Mesenteric fat pad (tissue), 1 donor: ENCODE results near the gene SERPINB10. TPM values are rescaled to one million over a fixed set of nuclear protein-coding genes. Genes with fewer than 3 reads are reported as not detected.
"Not testable (repeated sequence)": the region's sequence is repeated elsewhere in the genome, so short reads cannot be mapped to it uniquely, and the experiment has no call there.

Experiments
- DNase-seq: peaks from one replicate; pipeline ENCODE4 v3.0.0-alpha.2; 2020; ENCODE audit warnings: low spot score
- total RNA-seq: library from RNA; stranded (reverse); fragmentation: NEBNext Ultra II Directional; extraction: Animal tissue kit (Norgen Biotek cat#: 25700); gene quantifications from one replicate; pipeline ENCODE4 v1.2.1, GENCODE V29; 2021
- donor health status: DM: yes; HTN: yes; CAD: no.

The SERPINB10 gene
- total RNA-seq, 1 donor from 2014 or later, result not detected

DNA sequence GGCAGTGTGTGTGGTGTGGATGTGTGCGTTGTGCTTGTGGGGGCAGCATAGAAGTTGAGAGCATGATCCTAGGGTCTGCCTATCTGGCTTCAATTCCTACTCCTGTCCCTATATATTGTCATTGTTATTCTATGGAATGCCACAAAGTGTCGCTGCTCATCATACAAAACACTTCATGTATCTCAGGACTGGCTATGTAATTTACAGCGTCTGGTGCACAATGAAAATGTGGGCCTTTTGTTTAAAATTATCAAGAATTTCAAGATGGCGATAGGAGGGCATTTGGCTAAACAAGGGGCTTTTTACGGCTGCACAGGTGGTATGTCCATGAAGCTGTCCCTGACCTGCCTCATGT, 16.8 kb upstream of the SERPINB10 start:
- no peak for DNase-seq

DNA sequence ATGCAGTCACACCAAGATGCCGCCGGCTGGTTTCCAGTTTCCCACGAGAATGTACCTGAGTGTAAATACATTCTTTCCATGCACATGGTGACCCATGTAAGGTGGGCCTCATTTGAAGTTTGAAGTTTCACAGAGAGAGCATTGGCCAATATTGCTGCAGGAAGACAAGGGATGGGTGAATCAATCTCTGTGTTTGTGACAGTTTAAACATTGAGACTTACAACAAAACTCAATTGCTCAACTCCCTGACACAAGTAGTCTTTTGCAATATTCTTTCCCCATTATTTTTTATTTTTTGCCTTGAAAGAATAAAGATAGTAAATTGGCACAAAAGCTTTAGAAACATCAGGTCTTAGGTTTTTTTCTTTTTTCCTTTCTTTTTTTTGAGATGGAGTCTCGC, 15.2 kb upstream of the SERPINB10 start:
- DNase-seq, result no peak

DNA sequence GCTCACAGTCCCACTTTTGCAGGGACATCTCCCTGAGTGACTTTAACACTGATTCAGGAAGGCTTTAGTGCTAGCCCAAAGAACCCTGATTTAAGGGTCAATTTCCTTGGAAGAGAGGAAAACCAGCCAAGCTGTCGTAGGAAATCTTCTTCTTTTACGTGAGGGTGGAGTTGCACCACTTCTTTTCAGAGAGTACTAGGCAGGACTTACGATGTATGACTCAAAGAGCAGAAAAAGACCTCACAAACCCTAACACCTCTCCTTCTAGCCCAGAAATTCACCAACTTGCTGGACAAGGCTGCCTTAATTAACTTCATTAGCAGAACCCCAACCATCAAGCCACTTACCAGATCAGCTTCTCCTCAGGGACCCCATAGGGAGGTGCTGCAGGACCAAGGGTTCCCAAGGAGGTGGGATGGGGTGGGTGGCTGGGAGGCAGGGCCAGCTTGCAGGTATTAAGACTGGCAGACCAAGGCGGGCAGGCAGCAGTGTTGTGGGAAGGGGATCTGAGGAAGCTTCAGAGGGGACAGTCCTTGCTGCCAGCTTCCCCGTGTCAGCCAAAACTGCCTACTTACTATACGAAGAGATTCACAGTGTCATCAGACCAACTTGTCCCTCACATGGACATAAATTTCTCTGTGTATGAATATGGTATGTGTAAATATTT, 13.5 kb upstream of the SERPINB10 start:
- DNase-seq, result no peak

DNA sequence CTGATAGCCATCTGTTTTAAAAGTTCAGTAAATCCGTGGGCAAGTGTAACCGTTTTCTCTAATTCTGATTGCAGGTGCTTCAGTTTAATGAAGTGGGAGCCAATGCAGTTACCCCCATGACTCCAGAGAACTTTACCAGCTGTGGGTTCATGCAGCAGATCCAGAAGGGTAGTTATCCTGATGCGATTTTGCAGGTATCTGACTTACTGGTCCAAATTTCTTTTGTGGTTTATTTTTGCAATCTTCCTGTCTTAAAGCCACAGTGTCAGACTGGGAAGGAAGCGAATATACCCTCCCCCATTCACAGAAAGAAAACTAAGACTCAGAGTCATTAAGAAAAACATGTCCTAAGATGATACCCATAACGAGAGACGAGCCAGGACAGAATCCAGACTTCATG, 12.6 kb upstream of the SERPINB10 start:
- no peak for DNase-seq

DNA sequence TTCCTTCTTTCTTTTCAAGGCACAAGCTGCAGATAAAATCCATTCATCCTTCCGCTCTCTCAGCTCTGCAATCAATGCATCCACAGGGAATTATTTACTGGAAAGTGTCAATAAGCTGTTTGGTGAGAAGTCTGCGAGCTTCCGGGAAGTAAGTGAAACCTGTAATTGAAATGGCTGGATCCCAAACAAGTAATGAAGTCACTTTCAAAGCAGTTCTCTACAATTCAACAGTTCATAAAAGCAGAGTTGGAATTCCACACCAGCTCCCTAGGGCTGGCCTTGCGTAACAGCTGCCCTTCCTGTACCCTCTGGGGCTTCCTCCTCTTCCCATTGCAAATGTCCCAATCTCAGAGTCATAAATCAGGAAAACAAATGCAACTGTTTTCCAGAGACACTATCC, 10.7 kb upstream of the SERPINB10 start:
- DNase-seq, result no peak

DNA sequence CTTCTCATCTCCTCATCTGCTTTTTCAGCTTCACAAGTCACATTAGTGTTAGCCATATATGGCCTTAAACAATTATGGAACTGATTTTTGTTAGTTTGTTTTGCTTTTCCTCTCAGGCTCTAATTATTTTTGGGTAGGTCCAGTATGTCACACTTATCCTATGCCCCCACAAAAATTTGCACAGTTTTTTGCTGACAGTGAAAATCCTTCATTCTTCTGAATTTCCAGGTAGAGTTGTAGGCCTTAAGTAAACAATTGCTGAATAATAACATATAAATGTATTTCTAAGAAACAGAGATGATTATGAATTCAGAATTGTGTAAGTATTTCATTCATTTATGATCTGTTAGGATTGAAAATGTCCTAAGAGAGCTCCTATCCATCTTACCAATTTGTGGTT, 8.6 kb upstream of the SERPINB10 start:
- no peak for DNase-seq

DNA sequence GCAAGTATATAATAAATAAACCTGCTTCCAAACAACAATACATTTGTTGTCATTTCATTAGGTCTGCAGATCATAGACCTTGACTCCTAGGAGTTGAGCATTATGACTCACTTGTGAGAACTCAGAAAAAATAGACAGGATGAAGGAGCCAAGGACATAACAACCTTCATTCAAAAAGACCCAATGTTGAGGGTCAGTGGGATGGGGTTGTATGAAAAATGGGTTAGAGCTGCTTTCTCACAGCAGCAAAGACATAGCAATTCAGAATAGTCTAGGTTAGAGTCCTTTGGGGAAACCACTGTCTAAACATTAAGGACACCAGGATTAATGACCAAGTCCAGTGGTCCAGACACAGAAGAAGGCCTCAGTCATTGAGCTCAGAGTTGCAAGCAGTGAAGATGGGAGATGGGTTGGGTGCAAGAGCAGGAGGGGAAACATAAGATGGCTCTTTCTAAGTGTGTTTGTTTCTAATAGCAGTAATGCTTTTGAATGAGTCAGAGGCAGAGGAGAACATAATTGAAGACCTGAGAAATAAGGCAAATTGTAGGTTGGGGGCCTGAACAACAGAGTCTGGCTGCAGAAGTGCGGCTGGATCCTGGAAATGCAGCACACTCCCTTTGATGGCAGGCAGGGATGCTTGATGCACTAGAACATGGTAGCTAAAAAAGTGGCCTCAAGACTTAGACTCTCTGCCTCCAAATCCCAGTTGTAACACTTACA, 3.7 kb upstream of the SERPINB10 start:
- no peak for DNase-seq

DNA sequence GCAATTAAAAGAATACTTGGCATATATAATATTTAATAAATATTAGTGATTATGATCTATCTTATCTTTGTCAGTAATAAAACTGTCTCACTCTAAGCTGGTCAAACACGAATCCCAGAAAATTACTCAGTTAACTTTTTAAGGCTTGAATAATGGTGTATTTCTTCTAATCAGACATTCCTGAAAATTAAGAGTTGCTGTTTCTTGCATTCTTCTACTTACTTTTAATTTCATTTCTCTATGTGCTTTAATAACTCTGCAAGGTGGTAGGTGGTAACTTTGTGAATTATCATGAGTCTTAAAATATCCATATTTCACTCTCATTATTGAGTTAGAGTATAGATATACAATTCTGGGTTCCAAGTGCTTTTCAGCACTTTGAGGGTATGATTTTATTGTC, 3.1 kb upstream of the SERPINB10 start:
- DNase-seq, result no peak

DNA sequence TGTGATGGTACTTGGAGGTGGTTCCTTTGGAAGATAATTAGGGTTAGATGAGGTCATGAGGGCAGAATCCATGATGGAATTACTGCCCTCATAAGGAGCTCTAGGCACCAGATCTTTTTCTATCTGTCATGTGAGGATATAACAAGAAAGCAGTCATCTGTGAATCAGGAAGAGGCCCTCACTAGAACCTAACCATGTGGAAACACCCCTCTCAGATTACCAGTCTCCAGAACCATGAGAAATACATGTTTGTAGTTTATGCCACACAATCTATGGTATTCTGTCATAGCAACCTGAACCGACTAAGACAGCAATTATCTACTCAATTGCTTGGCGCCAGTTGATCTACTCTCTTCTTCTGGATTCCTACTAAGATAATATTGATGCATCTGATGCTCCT, 2.4 kb upstream of the SERPINB10 start:
- DNase-seq, result no peak

DNA sequence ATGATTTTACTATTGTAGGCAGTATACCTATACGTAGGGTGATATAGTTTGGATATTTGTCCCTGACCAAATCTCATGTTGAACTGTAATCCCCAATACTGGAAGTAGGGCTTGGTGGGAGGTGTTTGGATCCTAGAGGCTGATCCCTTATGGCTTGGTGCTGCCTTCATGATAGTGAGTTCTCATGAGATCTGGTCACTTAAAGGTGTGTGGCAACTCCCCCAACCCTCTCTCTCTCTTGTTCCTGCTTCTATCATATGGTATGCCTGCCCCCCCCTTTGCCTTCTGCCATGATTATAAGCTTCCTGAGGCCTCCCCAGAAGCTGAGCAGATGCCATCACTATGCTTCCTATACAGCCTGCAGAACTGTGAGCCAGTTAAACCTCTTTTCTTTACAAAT, 1.7 kb upstream of the SERPINB10 start:
- DNase-seq, result no peak

DNA sequence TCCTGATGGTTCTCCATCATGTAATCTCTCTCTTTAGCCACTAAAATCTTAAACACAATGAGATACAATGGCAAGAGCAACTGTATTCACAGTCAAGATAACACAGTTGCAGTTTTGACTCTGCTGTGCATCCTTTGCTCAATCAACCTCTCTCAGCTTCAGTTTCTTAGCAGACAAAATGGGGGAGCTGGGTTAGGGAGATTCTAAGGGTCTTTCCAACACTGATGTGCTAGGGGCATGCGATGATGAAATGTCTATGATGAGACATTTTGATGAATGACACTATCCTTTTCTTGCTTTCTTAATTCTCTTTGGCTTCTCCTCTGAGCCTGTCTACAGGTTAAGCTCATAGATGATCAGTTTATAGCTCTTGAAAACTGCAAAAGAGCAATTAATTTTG, 1.1 kb downstream of the SERPINB10 start:
- DNase-seq, result no peak

DNA sequence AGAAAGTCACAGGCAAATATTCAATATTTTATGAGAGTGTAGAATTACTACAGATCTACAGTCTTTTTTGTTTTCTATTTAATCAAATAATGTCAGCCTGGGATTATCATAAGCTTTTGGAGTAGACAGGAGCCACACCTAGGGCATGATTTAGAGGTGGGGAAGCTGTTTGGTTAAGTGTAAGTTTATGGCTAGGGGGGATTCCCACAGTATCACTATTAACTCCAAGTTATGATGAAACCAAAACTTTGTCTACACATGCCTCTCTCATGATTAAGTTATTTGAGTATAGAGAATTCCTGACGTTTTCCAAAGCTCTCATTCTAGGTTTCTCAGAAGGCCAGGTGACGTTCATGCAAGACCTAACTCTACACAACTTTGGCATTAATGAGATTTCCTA, 2.1 kb downstream of the SERPINB10 start:
- no peak for DNase-seq

DNA sequence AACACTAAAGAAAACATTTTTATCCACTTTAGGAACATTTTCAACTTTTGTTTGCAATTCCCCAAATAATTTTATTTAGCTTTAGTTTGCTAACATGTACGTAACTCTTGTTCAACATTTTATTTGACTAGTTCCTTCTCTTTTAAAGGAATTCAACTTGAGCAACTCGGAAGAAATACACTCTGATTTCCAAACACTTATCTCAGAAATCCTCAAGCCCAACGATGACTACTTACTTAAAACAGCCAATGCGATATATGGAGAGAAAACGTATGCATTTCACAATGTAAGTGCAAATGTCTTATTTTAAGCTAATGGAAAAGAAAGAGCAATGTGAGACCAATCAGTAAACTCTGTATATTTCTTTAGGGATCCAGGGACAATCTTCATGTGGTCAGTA, 10.1 kb downstream of the SERPINB10 start:
- DNase-seq, result no peak

DNA sequence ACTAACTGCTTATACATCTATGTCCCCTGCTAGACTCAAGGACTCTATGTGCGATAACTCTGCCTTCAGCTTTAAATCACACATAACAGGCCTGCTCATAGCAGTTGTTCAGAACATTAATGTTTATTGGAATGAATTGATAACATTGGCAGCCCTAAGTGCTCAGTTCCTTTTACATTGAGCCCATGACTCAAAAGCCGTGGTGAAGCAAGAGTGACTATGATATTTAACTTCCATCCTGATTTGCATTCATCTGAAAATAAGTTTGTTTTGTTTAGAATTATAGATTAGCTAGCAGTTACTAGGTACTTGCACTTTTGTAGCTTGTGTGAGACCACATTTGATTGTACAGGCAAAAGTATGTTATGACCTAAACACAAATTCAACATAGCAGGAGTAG, 14.3 kb downstream of the SERPINB10 start:
- no peak for DNase-seq

DNA sequence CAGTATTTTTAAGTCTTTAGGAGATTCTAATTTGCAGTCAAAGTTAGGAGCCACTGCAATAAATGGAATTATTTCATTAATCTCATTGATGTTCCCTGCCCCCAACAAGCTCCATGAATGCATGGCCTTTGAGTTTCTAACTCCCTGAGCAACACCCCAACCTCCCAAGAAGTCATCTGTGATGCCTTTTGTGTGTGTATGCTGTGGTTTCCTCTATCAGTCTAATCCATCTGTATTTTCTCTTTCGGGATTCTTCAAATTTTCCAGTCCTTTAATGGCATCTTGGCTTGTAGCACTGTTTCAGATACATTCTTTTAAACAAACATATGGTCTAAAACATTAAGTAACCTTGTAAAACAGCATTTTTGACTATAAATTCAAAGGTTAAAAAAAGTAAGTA, 16.8 kb downstream of the SERPINB10 start:
- no peak for DNase-seq

DNA sequence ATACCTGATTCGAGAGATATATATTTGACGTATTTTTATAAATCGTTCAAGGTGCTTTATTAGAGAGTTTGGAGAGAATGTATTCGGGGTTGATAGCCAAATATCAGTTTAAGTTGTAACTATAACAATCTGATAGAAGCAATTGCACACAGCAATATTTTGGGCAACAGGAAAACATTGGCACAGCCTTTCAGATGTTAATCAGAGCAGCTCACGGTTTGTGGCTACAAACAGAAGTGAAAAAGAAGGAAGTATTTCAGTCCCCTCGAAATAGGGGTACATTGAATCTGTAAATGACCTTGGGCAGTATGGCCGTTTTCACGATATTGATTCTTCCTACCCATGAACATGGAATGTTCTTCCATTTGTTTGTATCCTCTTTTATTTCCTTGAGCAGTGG, 20.6 kb downstream of the SERPINB10 start:
- DNase-seq, result no peak

DNA sequence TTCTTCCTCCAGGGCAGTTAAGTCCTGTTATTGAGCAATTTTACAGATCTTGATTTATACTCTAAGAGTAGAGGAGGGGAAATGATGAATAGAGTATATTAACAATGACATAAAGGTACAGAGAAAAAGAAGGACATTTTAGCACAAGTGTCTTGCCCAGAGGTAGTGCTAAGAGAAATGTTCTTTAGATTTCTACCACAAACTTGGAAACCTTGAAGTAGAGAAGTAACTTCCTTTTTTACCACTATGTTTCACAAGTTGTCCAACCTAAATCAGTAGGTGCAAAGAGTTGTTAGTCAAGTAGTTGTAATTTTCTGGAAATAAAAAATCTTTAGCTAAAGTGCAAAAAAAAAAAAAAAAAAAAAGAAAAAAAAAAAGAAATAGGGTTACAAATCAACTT, 21.6 kb downstream of the SERPINB10 start:
- not testable (repeated sequence) for DNase-seq

DNA sequence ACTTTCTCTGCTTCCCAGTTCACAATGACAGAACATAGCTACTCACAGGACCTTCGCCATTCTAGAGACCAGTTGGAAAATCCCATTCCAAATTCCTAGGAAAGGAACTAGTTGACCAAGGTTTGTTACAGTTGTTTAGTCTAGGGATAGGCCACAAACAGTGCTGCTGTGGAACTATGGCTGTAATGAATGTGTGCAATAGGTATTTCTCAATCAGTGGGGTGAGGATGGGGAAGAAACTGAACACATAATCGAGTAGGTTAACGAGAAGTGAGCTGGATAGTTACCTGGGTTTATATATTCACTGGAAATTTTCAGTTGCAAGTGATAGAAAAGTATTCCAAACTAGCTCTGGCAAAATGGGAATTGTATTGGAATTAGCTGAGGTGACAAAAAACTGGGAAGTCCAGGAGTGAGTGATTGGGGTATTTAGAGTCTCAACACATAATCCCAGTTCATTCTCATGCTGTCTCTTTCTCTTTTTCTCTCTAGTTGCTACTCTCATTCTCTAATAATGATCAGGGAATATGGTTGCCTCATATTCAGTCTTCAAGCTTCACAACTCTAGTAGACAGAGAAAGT, 23.1 kb downstream of the SERPINB10 start:
- DNase-seq, result no peak

DNA sequence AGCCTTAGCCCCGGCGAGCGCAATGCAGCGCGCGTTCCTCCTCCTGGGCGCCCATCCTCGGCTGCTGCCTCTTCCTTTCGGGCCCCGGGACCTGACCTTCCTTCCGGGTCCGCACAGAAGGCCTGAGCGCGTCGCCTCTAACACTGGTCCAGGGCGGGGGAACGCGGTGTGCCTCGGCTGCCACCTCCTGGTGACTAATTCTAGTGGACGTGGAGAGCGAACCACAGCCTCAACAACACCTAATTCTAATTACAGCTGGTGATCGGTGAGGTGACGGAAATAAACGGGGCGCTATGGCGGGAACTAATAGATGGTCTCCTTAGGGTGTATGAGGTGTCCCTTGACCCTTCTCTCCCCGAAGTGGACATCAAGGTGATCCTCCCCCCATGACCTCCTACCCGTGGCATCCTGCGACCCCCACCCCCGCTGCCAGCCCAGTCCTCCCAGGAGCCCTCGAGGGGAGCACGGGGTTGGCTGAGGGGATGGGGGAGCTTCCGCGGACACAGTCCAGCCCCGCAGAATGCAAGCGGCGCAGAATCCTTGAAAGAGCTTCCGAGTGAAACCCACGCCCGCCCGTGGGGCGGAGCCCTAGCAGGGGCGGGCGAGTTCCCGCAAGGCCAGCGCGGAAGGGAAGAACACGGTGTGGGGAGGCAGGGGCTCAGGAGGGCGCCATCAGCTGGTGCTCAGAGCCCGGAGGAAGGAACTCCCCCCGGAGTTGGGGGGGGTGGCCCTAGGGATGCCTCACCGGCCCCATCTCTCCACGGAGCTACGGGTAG, 28.6 kb downstream of the SERPINB10 start:
- DNase-seq, result peak; percentile 92

DNA sequence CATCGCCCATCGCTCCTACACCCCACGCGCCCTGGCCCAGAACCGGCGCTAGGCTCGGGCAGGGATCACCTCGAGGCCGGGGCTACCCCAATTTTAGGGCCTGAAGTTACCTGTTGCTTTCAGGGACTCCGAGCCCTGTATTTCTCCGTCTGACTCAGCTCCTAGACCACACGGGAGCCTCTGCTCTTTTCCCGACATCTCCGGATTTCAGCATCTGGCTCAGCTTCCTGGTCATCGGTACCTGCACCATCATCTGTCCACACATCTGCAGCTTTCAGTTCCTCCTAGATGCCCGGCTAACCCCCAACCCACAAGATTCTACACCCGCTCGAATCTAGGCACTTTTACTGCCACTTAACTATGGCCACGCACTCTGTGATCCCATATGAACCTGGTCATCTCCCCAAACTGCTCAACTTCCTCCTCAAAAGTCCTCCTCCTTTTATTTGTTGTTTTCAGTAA, 29.2 kb downstream of the SERPINB10 start:
- DNase-seq, result no peak

DNA sequence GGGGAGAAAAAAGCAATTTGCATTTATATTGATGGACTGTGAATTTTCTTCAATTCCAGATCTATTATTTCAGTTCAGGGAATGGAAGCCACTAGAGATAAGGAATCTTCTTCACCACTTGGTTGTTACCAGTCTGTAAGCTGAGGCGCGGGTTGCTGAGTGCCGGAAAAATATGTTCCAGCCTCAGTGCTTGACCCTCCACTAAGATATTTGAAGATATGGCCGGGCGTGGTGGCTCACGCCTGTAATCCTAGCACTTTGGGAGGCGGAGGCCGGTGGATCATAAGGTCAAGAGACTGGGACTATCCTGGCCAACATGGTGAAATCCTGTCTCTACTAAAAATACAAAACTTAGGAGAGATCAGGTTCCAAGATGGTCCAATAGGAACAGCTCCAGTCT, 32.2 kb downstream of the SERPINB10 start:
- no peak for DNase-seq

DNA sequence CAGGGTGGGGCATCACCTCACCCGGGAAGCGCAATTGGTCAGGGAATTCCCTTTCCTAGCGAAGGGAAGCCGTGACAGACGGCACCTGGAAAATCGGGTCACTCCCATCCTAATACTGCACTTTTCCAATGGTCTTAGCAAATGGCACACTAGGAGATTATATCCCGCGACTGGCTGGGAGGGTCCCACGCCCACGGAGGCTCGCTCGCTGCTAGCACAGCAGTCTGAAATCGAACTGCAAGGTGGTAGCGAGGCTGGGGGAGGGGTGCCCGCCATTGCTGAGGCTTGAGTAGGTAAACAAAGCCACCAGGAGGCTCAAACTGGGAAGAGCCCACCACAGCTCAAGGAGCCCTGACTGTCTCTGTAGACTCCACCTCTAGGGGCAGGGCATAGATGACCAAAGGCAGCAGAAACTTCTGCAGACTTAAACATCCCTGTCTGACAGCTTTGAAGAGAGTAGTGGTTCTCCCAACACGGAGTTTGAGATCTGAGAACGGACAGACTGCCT, 32.8 kb downstream of the SERPINB10 start:
- not testable (repeated sequence) for DNase-seq
